ENCODE results near the gene TP53RK.

Gene TP53RK

GRCh38 chr20:46694484-46694883 lies 5.2 kb upstream of the TP53RK start:
- Histone ChIP-seq H2BK15ac (ENCODE audit: low read depth, poor library complexity, severe bottlenecking) (no peak overlapping the region), H3K4ac (ENCODE audit: low read depth in 1 of 2, low read length in 2 of 2) (no peak overlapping the region), H3K23ac (ENCODE audit: low read length in 2 of 2) (no peak overlapping the region), H3K4me2 (ENCODE audit: low read length, poor library complexity, severe bottlenecking) (no peak overlapping the region), H2BK12ac (ENCODE audit: low read length in 2 of 2) (no peak overlapping the region), H3K18ac (ENCODE audit: low read depth in 1 of 2, low read length in 2 of 2) (no peak overlapping the region), H3K27me3 (ENCODE audit: control insufficient read depth in 1 of 2, insufficient read depth in 1 of 2, low read length in 2 of 2) (no peaks in the 10 kb centered on the region), H2AFZ (ENCODE audit: low read depth, low read length) (no peak overlapping the region), H4K91ac (ENCODE audit: low read length) (no peak overlapping the region), H3K9me3 (ENCODE audit: control insufficient read depth, low read length) (no peaks in the 10 kb centered on the region), H2BK120ac (ENCODE audit: low read depth, low read length) (no peak overlapping the region), H3K36me3 (ENCODE audit: control insufficient read depth in 1 of 2, insufficient read depth in 2 of 2, low read depth in 1 of 2, low read length in 2 of 2) (no peaks in the 10 kb centered on the region), H3K4me1 (ENCODE audit: control insufficient read depth, insufficient read depth, low read depth, low read length) (no peaks in the 10 kb centered on the region), H3K4me3 (ENCODE audit: insufficient read depth in 1 of 2, low read depth in 1 of 2, low read length in 2 of 2) (no peak overlapping the region), H2AK5ac (ENCODE audit: low read length, severe bottlenecking) (no peak overlapping the region), H4K8ac (ENCODE audit: low read length) (no peak overlapping the region), H2BK5ac (ENCODE audit: low read depth, low read length, poor library complexity, severe bottlenecking) (no peak overlapping the region), H3K79me1 (replicated peaks; ENCODE audit: low read length, poor library complexity, severe bottlenecking) (no peaks in the 10 kb centered on the region), H3K14ac (ENCODE audit: low read length in 2 of 2) (no peak overlapping the region), H3K27ac (ENCODE audit: low read length, poor library complexity, severe bottlenecking) (no peak overlapping the region), H3K9ac (ENCODE audit: low read length) (no peak overlapping the region)
- no CpG with 5 or more reads among the region's 2 CpGs for WGBS
- no peak for DNase-seq

GRCh38 chr20:46691196-46691595 lies 2.0 kb upstream of the TP53RK start:
- no peak overlapping the region for H3K9ac ChIP-seq (ENCODE audit: low read length)
- H3K27ac ChIP-seq (ENCODE audit: low read length, poor library complexity, severe bottlenecking): no peak overlapping the region
- H3K27me3 ChIP-seq (ENCODE audit: control insufficient read depth in 1 of 2, insufficient read depth in 1 of 2, low read length in 2 of 2): no peaks in the 10 kb centered on the region
- no peak overlapping the region for H3K4me3 ChIP-seq (ENCODE audit: insufficient read depth in 1 of 2, low read depth in 1 of 2, low read length in 2 of 2)
- no peak overlapping the region for H3K14ac ChIP-seq (ENCODE audit: low read length in 2 of 2)
- H2BK120ac ChIP-seq (ENCODE audit: low read depth, low read length): no peak overlapping the region
- 79% methylated on average over 3 of the region's 4 CpGs for WGBS
- no peak overlapping the region for H3K23ac ChIP-seq (ENCODE audit: low read length in 2 of 2)
- no peak overlapping the region for H2BK15ac ChIP-seq (ENCODE audit: low read depth, poor library complexity, severe bottlenecking)
- no peak overlapping the region for H4K8ac ChIP-seq (ENCODE audit: low read length)
- H3K79me1 ChIP-seq (replicated peaks; ENCODE audit: low read length, poor library complexity, severe bottlenecking): no peaks in the 10 kb centered on the region
- no peak overlapping the region for H2BK5ac ChIP-seq (ENCODE audit: low read depth, low read length, poor library complexity, severe bottlenecking)
- H3K4me1 ChIP-seq (ENCODE audit: control insufficient read depth, insufficient read depth, low read depth, low read length): peaks cover 4% of the 10 kb centered on the region
- no peak overlapping the region for H2AFZ ChIP-seq (ENCODE audit: low read depth, low read length)
- no peak overlapping the region for H3K4me2 ChIP-seq (ENCODE audit: low read length, poor library complexity, severe bottlenecking)
- no peak overlapping the region for H2AK5ac ChIP-seq (ENCODE audit: low read length, severe bottlenecking)
- H3K18ac ChIP-seq (ENCODE audit: low read depth in 1 of 2, low read length in 2 of 2): no peak overlapping the region
- peaks cover 0 to 7% of the 10 kb centered on the region in 2 experiments for H3K36me3 ChIP-seq (ENCODE audit: control insufficient read depth in 1 of 2, insufficient read depth in 2 of 2, low read depth in 1 of 2, low read length in 2 of 2)
- H4K91ac ChIP-seq (ENCODE audit: low read length): no peak overlapping the region
- no peak overlapping the region for H3K4ac ChIP-seq (ENCODE audit: low read depth in 1 of 2, low read length in 2 of 2)
- H2BK12ac ChIP-seq (ENCODE audit: low read length in 2 of 2): no peak overlapping the region
- DNase-seq: no peak
- no peaks in the 10 kb centered on the region for H3K9me3 ChIP-seq (ENCODE audit: control insufficient read depth, low read length)

GRCh38 chr20:46690219-46691106 lies 1.2 kb upstream of the TP53RK start:
- WGBS: 75% methylated on average over 12 of the region's 13 CpGs
- peak overlapping the region in 1 of 2 experiments; percentile 93 for H3K4me3 ChIP-seq (ENCODE audit: insufficient read depth in 1 of 2, low read depth in 1 of 2, low read length in 2 of 2)

GRCh38 chr20:46689754-46690085 lies 476 bp upstream of the TP53RK start:
- Histone ChIP-seq H3K4me1 (ENCODE audit: control insufficient read depth, insufficient read depth, low read depth, low read length) (peaks cover 4% of the 10 kb centered on the region), H3K4ac (ENCODE audit: low read depth in 1 of 2, low read length in 2 of 2) (peak overlapping the region in 1 of 2 experiments; percentile 32), H3K14ac (ENCODE audit: low read length in 2 of 2) (no peak overlapping the region), H4K91ac (ENCODE audit: low read length) (no peak overlapping the region), H2BK5ac (ENCODE audit: low read depth, low read length, poor library complexity, severe bottlenecking) (no peak overlapping the region), H3K4me2 (ENCODE audit: low read length, poor library complexity, severe bottlenecking) (peak overlapping the region; percentile 63), H3K4me3 (ENCODE audit: insufficient read depth in 1 of 2, low read depth in 1 of 2, low read length in 2 of 2) (peak overlapping the region in 1 of 2 experiments; percentile 93), H3K18ac (ENCODE audit: low read depth in 1 of 2, low read length in 2 of 2) (no peak overlapping the region), H3K9ac (ENCODE audit: low read length) (peak overlapping the region; percentile 95), H3K27ac (ENCODE audit: low read length, poor library complexity, severe bottlenecking) (peak overlapping the region; percentile 91), H3K9me3 (ENCODE audit: control insufficient read depth, low read length) (no peaks in the 10 kb centered on the region), H3K27me3 (ENCODE audit: control insufficient read depth in 1 of 2, insufficient read depth in 1 of 2, low read length in 2 of 2) (no peaks in the 10 kb centered on the region), H2AK5ac (ENCODE audit: low read length, severe bottlenecking) (no peak overlapping the region), H2AFZ (ENCODE audit: low read depth, low read length) (no peak overlapping the region), H3K36me3 (ENCODE audit: control insufficient read depth in 1 of 2, insufficient read depth in 2 of 2, low read depth in 1 of 2, low read length in 2 of 2) (peaks cover 0 to 21% of the 10 kb centered on the region in 2 experiments), H2BK15ac (ENCODE audit: low read depth, poor library complexity, severe bottlenecking) (no peak overlapping the region), H2BK12ac (ENCODE audit: low read length in 2 of 2) (no peak overlapping the region), H2BK120ac (ENCODE audit: low read depth, low read length) (no peak overlapping the region), H4K8ac (ENCODE audit: low read length) (no peak overlapping the region), H3K79me1 (replicated peaks; ENCODE audit: low read length, poor library complexity, severe bottlenecking) (peaks cover 3% of the 10 kb centered on the region), H3K23ac (ENCODE audit: low read length in 2 of 2) (no peak overlapping the region)
- DNase-seq: no peak
- under 1% methylated on average over 10 of the region's 12 CpGs for WGBS

More at GRCh38 chr20:46690219-46691106, 1.2 kb upstream of the TP53RK start:
- Histone ChIP-seq H3K23ac (ENCODE audit: low read length in 2 of 2) (no peak overlapping the region), H3K9ac (ENCODE audit: low read length) (peak overlapping the region; percentile 95), H2BK12ac (ENCODE audit: low read length in 2 of 2) (no peak overlapping the region), H2AK5ac (ENCODE audit: low read length, severe bottlenecking) (no peak overlapping the region), H3K18ac (ENCODE audit: low read depth in 1 of 2, low read length in 2 of 2) (no peak overlapping the region), H2BK15ac (ENCODE audit: low read depth, poor library complexity, severe bottlenecking) (no peak overlapping the region), H2BK5ac (ENCODE audit: low read depth, low read length, poor library complexity, severe bottlenecking) (no peak overlapping the region), H2AFZ (ENCODE audit: low read depth, low read length) (no peak overlapping the region), H3K4ac (ENCODE audit: low read depth in 1 of 2, low read length in 2 of 2) (no peak overlapping the region), H3K27me3 (ENCODE audit: control insufficient read depth in 1 of 2, insufficient read depth in 1 of 2, low read length in 2 of 2) (no peaks in the 10 kb centered on the region), H3K36me3 (ENCODE audit: control insufficient read depth in 1 of 2, insufficient read depth in 2 of 2, low read depth in 1 of 2, low read length in 2 of 2) (peaks cover 0 to 14% of the 10 kb centered on the region in 2 experiments), H4K8ac (ENCODE audit: low read length) (no peak overlapping the region), H3K79me1 (replicated peaks; ENCODE audit: low read length, poor library complexity, severe bottlenecking) (no peaks in the 10 kb centered on the region), H3K27ac (ENCODE audit: low read length, poor library complexity, severe bottlenecking) (peak overlapping the region; percentile 21), H3K4me2 (ENCODE audit: low read length, poor library complexity, severe bottlenecking) (no peak overlapping the region), H3K14ac (ENCODE audit: low read length in 2 of 2) (no peak overlapping the region), H4K91ac (ENCODE audit: low read length) (no peak overlapping the region), H3K9me3 (ENCODE audit: control insufficient read depth, low read length) (no peaks in the 10 kb centered on the region), H2BK120ac (ENCODE audit: low read depth, low read length) (no peak overlapping the region), H3K4me1 (ENCODE audit: control insufficient read depth, insufficient read depth, low read depth, low read length) (peaks cover 4% of the 10 kb centered on the region)
- peak; percentile 62 for DNase-seq
